ENCODE data around the gene HEATR3. TPM values are rescaled to one million over a fixed set of nuclear protein-coding genes. Genes with fewer than 3 reads are reported as not detected.

Gene HEATR3
- total RNA-seq, 1 experiment from 2014 or later: 41.8 TPM

DNA sequence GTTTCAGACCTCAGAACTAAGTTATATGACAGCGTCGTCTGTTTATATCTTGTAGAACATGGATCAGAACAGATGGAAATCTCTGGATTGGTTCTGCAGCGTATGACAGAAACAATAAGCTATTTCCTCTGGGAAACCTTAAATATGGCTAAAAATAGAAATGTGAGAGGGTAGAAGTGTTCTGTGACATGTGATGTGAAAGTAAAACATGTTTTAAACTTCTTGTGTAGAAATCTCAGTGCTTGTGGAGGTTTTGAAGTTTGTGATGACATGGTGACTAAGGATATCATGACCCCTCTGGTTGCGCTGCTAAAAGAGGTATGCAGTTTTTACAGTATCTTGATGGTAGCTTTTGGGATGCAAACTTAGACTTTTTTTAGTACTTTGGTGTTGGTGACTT lies 2.8 kb downstream of the HEATR3 start:
- ChIA-PET CTCF (no interaction called here), POLR2A (ENCODE audit: low non-redundant PET) (no interaction called here)
- Histone ChIP-seq H3K9me3 (ENCODE audit: low read depth, low read length, poor library complexity, severe bottlenecking) (no peaks in the 10 kb centered on the region), H3K4me1 (ENCODE audit: insufficient read depth, low read length, poor library complexity, severe bottlenecking) (no peaks in the 10 kb centered on the region), H3K27me3 (replicated peaks; ENCODE audit: insufficient read depth, low read depth, low read length, poor library complexity) (no peaks in the 10 kb centered on the region), H3K4me3 (ENCODE audit: low read depth, low read length, poor library complexity, severe bottlenecking) (no peak overlapping the region), H3K36me3 (ENCODE audit: insufficient read depth, low read length, poor library complexity, severe bottlenecking) (peaks cover 29% of the 10 kb centered on the region), H3K27ac (ENCODE audit: low read depth, low read length, poor library complexity, severe bottlenecking) (no peak overlapping the region)
- no TSS peak for BruUV-seq (replicated peaks)
- intact Hi-C loops (cut with micrococcal nuclease; ENCODE audit: unreplicated experiment): loop anchor here (5.0 kb wide), 1 partner anchor 41 kb away; the partner anchor contains the start of gene CNEP1R1
- no peak for DNase-seq (ENCODE audit: low spot score)
- TF ChIP-seq, protein P1, sequence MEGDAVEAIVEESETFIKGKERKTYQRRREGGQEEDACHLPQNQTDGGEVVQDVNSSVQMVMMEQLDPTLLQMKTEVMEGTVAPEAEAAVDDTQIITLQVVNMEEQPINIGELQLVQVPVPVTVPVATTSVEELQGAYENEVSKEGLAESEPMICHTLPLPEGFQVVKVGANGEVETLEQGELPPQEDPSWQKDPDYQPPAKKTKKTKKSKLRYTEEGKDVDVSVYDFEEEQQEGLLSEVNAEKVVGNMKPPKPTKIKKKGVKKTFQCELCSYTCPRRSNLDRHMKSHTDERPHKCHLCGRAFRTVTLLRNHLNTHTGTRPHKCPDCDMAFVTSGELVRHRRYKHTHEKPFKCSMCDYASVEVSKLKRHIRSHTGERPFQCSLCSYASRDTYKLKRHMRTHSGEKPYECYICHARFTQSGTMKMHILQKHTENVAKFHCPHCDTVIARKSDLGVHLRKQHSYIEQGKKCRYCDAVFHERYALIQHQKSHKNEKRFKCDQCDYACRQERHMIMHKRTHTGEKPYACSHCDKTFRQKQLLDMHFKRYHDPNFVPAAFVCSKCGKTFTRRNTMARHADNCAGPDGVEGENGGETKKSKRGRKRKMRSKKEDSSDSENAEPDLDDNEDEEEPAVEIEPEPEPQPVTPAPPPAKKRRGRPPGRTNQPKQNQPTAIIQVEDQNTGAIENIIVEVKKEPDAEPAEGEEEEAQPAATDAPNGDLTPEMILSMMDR (conservative IDR thresholded peaks at IDR 0.05; ENCODE audit: low read depth, low read length): no peak
- TF ChIP-seq EZH2 (IDR thresholded peaks at IDR 0.05; ENCODE audit: borderline replicate concordance, low read depth, low read length, poor library complexity, severe bottlenecking): no peak

DNA sequence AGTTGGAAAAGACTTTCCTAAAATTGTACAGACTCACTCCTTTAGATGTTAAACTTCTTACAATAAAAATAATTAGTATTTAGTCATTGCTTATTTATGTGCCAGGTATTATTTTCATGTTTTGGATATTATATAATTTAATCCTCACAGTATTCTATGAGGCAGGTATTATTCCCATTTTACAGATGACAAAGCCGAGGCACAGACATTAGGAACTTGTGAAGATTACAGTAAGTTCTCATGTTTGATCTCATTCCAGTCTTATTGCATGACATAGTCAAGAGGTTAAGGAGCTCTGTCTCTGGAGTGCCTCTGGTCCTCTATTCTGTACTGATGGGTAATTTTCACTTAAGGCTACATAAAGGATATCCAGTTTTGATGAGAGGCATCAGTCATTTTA lies 3.3 kb downstream of the HEATR3 start:
- DNase-seq (ENCODE audit: low spot score): no peak
- POLR2A ChIA-PET (ENCODE audit: low non-redundant PET): no interaction called here
- H3K9me3 ChIP-seq (ENCODE audit: low read depth, low read length, poor library complexity, severe bottlenecking): no peaks in the 10 kb centered on the region
- no TSS peak for BruUV-seq (replicated peaks)
- H3K4me1 ChIP-seq (ENCODE audit: insufficient read depth, low read length, poor library complexity, severe bottlenecking): no peaks in the 10 kb centered on the region
- no peak overlapping the region for H3K4me3 ChIP-seq (ENCODE audit: low read depth, low read length, poor library complexity, severe bottlenecking)
- CTCF ChIA-PET: no interaction called here
- intact Hi-C loops (cut with micrococcal nuclease; ENCODE audit: unreplicated experiment): loop anchor here (5.0 kb wide), 1 partner anchor 42 kb away; the partner anchor contains the start of gene CNEP1R1
- no peak overlapping the region for H3K27ac ChIP-seq (ENCODE audit: low read depth, low read length, poor library complexity, severe bottlenecking)
- peaks cover 29% of the 10 kb centered on the region for H3K36me3 ChIP-seq (ENCODE audit: insufficient read depth, low read length, poor library complexity, severe bottlenecking)
- H3K27me3 ChIP-seq (replicated peaks; ENCODE audit: insufficient read depth, low read depth, low read length, poor library complexity): no peaks in the 10 kb centered on the region
- TF ChIP-seq, protein P1 (conservative IDR thresholded peaks at IDR 0.05; ENCODE audit: low read depth, low read length): no peak
- TF ChIP-seq EZH2 (IDR thresholded peaks at IDR 0.05; ENCODE audit: borderline replicate concordance, low read depth, low read length, poor library complexity, severe bottlenecking): no peak

GRCh38 chr16:50071075-50071671 lies 5.4 kb downstream of the HEATR3 start:
- Histone ChIP-seq H3K27ac (ENCODE audit: low read depth, low read length, poor library complexity, severe bottlenecking) (no peak overlapping the region), H3K4me3 (ENCODE audit: low read depth, low read length, poor library complexity, severe bottlenecking) (no peak overlapping the region), H3K9me3 (ENCODE audit: low read depth, low read length, poor library complexity, severe bottlenecking) (no peaks in the 10 kb centered on the region), H3K4me1 (ENCODE audit: insufficient read depth, low read length, poor library complexity, severe bottlenecking) (no peaks in the 10 kb centered on the region), H3K27me3 (replicated peaks; ENCODE audit: insufficient read depth, low read depth, low read length, poor library complexity) (no peaks in the 10 kb centered on the region), H3K36me3 (ENCODE audit: insufficient read depth, low read length, poor library complexity, severe bottlenecking) (peaks cover 38% of the 10 kb centered on the region)
- intact Hi-C loops (cut with micrococcal nuclease; ENCODE audit: unreplicated experiment): no loop called here
- ChIA-PET CTCF (no interaction called here), POLR2A (ENCODE audit: low non-redundant PET) (no interaction called here)
- BruUV-seq (replicated peaks): no TSS peak
- DNase-seq (ENCODE audit: low spot score): no peak
- TF ChIP-seq, protein P1 (conservative IDR thresholded peaks at IDR 0.05; ENCODE audit: low read depth, low read length): no peak
- TF ChIP-seq EZH2 (IDR thresholded peaks at IDR 0.05; ENCODE audit: borderline replicate concordance, low read depth, low read length, poor library complexity, severe bottlenecking): no peak
